Fibroblast of lung (primary cell): ENCODE data around the gene MRPL37. TPM values are rescaled to one million over a fixed set of nuclear protein-coding genes. Genes with fewer than 3 reads are reported as not detected.
"Not testable (repeated sequence)": the region's sequence is repeated elsewhere in the genome, so short reads cannot be mapped to it uniquely, and the experiment has no call there.

Experiments
- DNase-seq, 2 donors: peaks; one replicate each; pipeline versions ENCODE4 v3.0.0 to v3.0.0-alpha.2; 2010; ENCODE audit warnings: low read depth in 2 of 2
- H2AFZ ChIP-seq: 2 replicates; pipeline ENCODE4 v1.5.1; 2012; ENCODE audit warnings: low read length, control low read depth, inconsistent platforms
- H3K27ac ChIP-seq: 2 replicates; pipeline ENCODE4 v1.5.1; 2011; ENCODE audit warnings: low read length, control low read depth; ENCODE audit not compliant: insufficient read depth
- H3K27me3 ChIP-seq: 2 replicates; pipeline ENCODE4 v1.5.1; 2011; ENCODE audit warnings: mild to moderate bottlenecking, low read length; ENCODE audit not compliant: control insufficient read depth, insufficient read depth
- H3K36me3 ChIP-seq: 2 replicates; pipeline ENCODE4 v1.5.1; 2011; ENCODE audit warnings: low read length; ENCODE audit not compliant: control insufficient read depth, insufficient read depth
- H3K4me1 ChIP-seq: 2 replicates; pipeline ENCODE4 v1.5.1; 2011; ENCODE audit warnings: low read length; ENCODE audit not compliant: control insufficient read depth, insufficient read depth; ENCODE audit errors: extremely low read depth
- H3K4me2 ChIP-seq: 2 replicates; pipeline ENCODE4 v1.5.1; 2011; ENCODE audit warnings: low read length, control low read depth; ENCODE audit not compliant: insufficient read depth; ENCODE audit errors: extremely low read depth
- H3K4me3 ChIP-seq, 4 experiments: fragments of 200-600 bp in 1 of 4; sonication (generic) in 1 of 4; replicated peaks in 1 of 4; 2 replicates each; pipeline ENCODE4 v1.5.1; 2011 to 2016; ENCODE audit warnings: low read length in 4 of 4, low read depth in 3 of 4, mild to moderate bottlenecking in 3 of 4, control low read depth in 2 of 4, inconsistent platforms in 1 of 4, mixed read lengths in 1 of 4; ENCODE audit not compliant: insufficient read depth in 1 of 4; ENCODE audit errors: control extremely low read depth in 1 of 4
- H3K79me2 ChIP-seq: 2 replicates; pipeline ENCODE4 v1.5.1; 2012; ENCODE audit warnings: mild to moderate bottlenecking, low read length, inconsistent platforms; ENCODE audit not compliant: control insufficient read depth, insufficient read depth
- H3K9ac ChIP-seq: 2 replicates; pipeline ENCODE4 v1.5.1; 2011; ENCODE audit warnings: mild to moderate bottlenecking, low read length, control low read depth; ENCODE audit not compliant: insufficient read depth
- H3K9me3 ChIP-seq: 2 replicates; pipeline ENCODE4 v1.5.1; 2012; ENCODE audit warnings: low read depth, low read length; ENCODE audit not compliant: control insufficient read depth, insufficient read depth
- H4K20me1 ChIP-seq: 2 replicates; pipeline ENCODE4 v1.5.1; 2011; ENCODE audit warnings: low read length; ENCODE audit not compliant: control insufficient read depth, insufficient read depth; ENCODE audit errors: extremely low read depth
- EZH2 ChIP-seq: IDR thresholded peaks from 2 replicates; pipeline ENCODE4 v1.5.1; 2012; ENCODE audit warnings: low read length, control low read depth, mild to moderate bottlenecking; ENCODE audit errors: missing control alignments
- polyA plus RNA-seq, 2 donors: library from polyadenylated mRNA; depleted of rRNA in 1 of 2; stranded (reverse) in 1 of 2; unstranded in 1 of 2; fragments of >200 nt; gene quantifications; 2 replicates each; pipeline ENCODE4 v1.2.1, GENCODE V29; 2011 to 2012; ENCODE audit warnings: missing spikeins in 1 of 2
- total RNA-seq: library from RNA; depleted of rRNA; stranded (reverse); fragments of >200 nt; gene quantifications from 2 replicates; pipeline ENCODE4 v1.2.1, GENCODE V29; 2014
- TF ChIP-seq, protein P1 (sequence below), 2 donors: IDR thresholded peaks in 1 of 2; conservative IDR thresholded peaks in 1 of 2; 1 replicate in 1 of 2; 2 replicates in 1 of 2; pipeline ENCODE4 v1.5.1; 2011 to 2012; ENCODE audit warnings: low read length in 2 of 2, control low read depth in 1 of 2, inconsistent platforms in 1 of 2, low read depth in 1 of 2, mild to moderate bottlenecking in 1 of 2

The MRPL37 gene
- total and polyA plus RNA-seq, 2 donors (not counting 1 experiment from before 2014, with no cell fraction given), result 21.7 to 43.6 TPM

GRCh38 chr1:54229281-54229891 lies 29.4 kb downstream of the MRPL37 start:
- H3K36me3 ChIP-seq, result no peaks in the 10 kb centered on the region
- DNase-seq, result peak in 1 of 2 donors; percentile 67
- H3K4me2 ChIP-seq, result peak overlapping the region; percentile 11
- peaks cover 13% of the 10 kb centered on the region for H3K4me1 ChIP-seq
- no peak overlapping the region for H2AFZ ChIP-seq
- H3K4me3 ChIP-seq, result no peak overlapping the region
- TF ChIP-seq, protein P1, sequence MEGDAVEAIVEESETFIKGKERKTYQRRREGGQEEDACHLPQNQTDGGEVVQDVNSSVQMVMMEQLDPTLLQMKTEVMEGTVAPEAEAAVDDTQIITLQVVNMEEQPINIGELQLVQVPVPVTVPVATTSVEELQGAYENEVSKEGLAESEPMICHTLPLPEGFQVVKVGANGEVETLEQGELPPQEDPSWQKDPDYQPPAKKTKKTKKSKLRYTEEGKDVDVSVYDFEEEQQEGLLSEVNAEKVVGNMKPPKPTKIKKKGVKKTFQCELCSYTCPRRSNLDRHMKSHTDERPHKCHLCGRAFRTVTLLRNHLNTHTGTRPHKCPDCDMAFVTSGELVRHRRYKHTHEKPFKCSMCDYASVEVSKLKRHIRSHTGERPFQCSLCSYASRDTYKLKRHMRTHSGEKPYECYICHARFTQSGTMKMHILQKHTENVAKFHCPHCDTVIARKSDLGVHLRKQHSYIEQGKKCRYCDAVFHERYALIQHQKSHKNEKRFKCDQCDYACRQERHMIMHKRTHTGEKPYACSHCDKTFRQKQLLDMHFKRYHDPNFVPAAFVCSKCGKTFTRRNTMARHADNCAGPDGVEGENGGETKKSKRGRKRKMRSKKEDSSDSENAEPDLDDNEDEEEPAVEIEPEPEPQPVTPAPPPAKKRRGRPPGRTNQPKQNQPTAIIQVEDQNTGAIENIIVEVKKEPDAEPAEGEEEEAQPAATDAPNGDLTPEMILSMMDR (conservative IDR thresholded peaks at IDR 0.05 in 1 of 2, IDR thresholded peaks at IDR 0.05 in 1 of 2; ENCODE audit: low read depth in 1 of 2, low read length in 2 of 2), result no peak
- no peaks in the 10 kb centered on the region for H3K79me2 ChIP-seq
- no peaks in the 10 kb centered on the region for H3K9me3 ChIP-seq
- no peaks in the 10 kb centered on the region for H3K27me3 ChIP-seq
- no peaks in the 10 kb centered on the region for H4K20me1 ChIP-seq
- no peak overlapping the region for H3K9ac ChIP-seq
- peak overlapping the region; percentile 43 for H3K27ac ChIP-seq

GRCh38 chr1:54230507-54231339 lies 30.8 kb downstream of the MRPL37 start:
- H3K27ac ChIP-seq, result no peak overlapping the region
- H3K36me3 ChIP-seq, result no peaks in the 10 kb centered on the region
- H3K27me3 ChIP-seq, result no peaks in the 10 kb centered on the region
- no peak overlapping the region for H3K4me3 ChIP-seq
- no peak overlapping the region for H3K9ac ChIP-seq
- no peaks in the 10 kb centered on the region for H3K79me2 ChIP-seq
- TF ChIP-seq EZH2, result no peak
- TF ChIP-seq, protein P1 (conservative IDR thresholded peaks at IDR 0.05 in 1 of 2, IDR thresholded peaks at IDR 0.05 in 1 of 2; ENCODE audit: low read depth in 1 of 2, low read length in 2 of 2), result no peak
- H2AFZ ChIP-seq, result no peak overlapping the region
- no peaks in the 10 kb centered on the region for H3K9me3 ChIP-seq
- DNase-seq, result no peak
- no peaks in the 10 kb centered on the region for H4K20me1 ChIP-seq
- H3K4me1 ChIP-seq, result peaks cover 13% of the 10 kb centered on the region
- no peak overlapping the region for H3K4me2 ChIP-seq

DNA sequence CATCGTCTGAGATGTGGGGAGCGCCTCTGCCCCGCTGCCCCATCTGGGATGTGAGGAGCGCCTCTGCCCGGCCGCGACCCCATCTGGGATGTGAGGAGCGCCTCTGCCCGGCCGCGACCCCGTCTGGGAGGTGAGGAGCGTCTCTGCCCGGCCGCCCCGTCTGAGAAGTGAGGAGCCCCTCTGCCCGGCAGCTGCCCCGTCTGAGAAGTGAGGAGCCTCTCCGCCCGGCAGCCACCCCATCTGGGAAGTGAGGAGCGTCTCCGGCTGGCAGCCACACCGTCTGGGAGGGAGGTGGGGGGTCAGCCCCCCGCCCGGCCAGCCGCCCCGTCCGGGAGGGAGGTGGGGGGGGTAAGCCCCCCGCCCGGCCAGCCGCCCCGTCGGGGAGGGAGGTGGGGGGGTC lies 33.2 kb downstream of the MRPL37 start:
- not testable (repeated sequence) for H3K4me3 ChIP-seq, H2AFZ ChIP-seq, DNase-seq, H3K27me3 ChIP-seq, H3K36me3 ChIP-seq, H3K9ac ChIP-seq, H3K79me2 ChIP-seq, H3K4me1 ChIP-seq, H4K20me1 ChIP-seq, H3K4me2 ChIP-seq, H3K27ac ChIP-seq, H3K9me3 ChIP-seq
